NB4 (cell line): ENCODE results near the gene TAS2R9.

Source experiments
- CTCF ChIP-seq: IDR thresholded peaks from one replicate; pipeline ENCODE4 v1.5.1; 2012; ENCODE audit warnings: low read depth, low read length
- MYC ChIP-seq: IDR thresholded peaks from 2 replicates; pipeline ENCODE4 v1.6.1; 2011; ENCODE audit warnings: low read depth, low read length

GRCh38 chr12:10801741-10802140, 8.2 kb downstream of the TAS2R9 start:
- TF ChIP-seq CTCF (no peak), MYC (no peak)
